ENCODE measurements around the gene WFIKKN2.
A peak's percentile ranks its signal among the peaks of the same experiment; 100 is the strongest.

The WFIKKN2 gene

DNA sequence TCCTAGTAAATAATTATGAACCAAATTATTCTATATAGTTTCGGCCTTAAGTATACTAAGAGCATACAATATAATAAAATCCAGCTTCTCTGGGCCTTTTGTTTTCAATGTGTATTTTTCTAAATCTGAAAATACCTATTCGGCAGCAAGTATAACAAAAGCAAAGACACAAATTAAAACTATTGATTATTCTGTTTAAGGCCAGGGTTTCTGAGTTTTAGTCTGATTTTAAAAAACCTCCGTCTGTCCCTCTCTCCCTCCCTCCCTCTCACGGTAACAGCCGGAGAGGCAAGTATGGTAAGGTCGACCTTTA, 29.3 kb downstream of the WFIKKN2 start:
- Histone ChIP-seq H3K27ac (peak overlapping the region; percentile 99 to 100), H3K4me3 (peak overlapping the region; percentile 96)
- TF ChIP-seq, protein P1, sequence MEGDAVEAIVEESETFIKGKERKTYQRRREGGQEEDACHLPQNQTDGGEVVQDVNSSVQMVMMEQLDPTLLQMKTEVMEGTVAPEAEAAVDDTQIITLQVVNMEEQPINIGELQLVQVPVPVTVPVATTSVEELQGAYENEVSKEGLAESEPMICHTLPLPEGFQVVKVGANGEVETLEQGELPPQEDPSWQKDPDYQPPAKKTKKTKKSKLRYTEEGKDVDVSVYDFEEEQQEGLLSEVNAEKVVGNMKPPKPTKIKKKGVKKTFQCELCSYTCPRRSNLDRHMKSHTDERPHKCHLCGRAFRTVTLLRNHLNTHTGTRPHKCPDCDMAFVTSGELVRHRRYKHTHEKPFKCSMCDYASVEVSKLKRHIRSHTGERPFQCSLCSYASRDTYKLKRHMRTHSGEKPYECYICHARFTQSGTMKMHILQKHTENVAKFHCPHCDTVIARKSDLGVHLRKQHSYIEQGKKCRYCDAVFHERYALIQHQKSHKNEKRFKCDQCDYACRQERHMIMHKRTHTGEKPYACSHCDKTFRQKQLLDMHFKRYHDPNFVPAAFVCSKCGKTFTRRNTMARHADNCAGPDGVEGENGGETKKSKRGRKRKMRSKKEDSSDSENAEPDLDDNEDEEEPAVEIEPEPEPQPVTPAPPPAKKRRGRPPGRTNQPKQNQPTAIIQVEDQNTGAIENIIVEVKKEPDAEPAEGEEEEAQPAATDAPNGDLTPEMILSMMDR (IDR thresholded peaks at IDR 0.05): no peak
- no peak for DNase-seq (ENCODE audit: low spot score)

DNA sequence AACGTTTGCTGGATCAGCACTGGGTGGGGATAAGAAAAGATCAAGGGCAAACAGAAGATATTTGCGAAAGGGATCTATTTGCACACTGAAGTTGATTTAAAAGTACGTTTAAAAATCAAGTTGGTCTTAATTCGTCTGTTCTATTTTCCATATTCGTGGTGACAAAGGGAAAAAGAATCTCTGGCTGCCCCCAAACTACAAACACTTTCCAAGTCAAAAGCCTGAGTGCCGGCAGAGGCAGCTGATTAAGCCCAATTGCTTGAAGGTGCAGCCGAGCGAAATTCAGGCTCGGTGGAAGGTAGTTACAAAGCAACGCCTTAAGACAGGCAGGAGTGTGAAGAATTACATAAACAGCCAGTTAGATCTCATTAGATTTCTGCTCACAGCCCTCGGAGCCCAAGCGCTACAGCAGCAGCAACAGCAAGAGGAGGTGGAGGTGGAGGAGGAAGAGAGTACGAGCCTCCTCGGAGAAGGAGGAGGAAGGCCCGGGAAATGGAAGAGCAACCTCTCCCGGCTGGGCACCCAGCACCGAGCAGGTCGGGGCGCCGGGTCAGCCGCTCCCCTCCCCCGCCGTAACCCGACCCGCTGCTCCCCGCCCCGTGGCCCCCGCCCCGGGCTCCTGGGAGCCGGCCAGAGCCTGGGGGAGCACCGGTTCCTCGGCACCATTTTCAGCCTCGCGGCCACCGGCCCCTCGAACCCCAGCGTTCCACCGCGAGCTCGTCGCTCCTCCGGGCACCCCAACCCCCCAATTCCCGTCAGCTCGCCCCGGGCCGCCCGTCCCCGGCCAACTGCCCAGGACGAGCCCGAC, 29.9 kb downstream of the WFIKKN2 start:
- TF ChIP-seq, protein P1 (IDR thresholded peaks at IDR 0.05): no peak
- peak overlapping the region; percentile 96 for H3K4me3 ChIP-seq
- DNase-seq (ENCODE audit: low spot score): no peak
- H3K27ac ChIP-seq: peak overlapping the region; percentile 99 to 100

DNA sequence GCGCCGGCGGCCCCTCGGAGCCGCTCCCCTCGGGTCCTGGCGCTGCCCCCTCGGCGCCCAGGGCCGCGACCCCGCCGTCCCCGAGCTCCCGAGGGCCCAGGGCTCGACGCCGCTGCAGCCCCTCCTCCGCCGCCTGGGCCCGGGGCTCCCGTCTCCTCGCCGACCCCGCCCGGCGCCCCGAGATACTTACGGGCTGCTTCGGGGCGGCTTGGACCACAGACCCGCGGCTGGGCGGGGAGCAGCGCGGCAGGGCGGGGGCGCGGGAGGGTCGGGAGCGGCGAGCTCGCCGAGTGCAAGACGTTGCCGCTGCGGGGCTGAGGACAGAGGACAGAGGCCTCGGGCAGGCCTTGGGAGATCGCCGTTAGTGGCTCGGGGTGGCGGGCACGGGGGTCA, 30.5 kb downstream of the WFIKKN2 start:
- DNase-seq (ENCODE audit: low spot score): no peak
- peak overlapping the region; percentile 96 for H3K4me3 ChIP-seq
- H3K27ac ChIP-seq: peak overlapping the region; percentile 99 to 100
- TF ChIP-seq, protein P1 (IDR thresholded peaks at IDR 0.05): no peak

DNA sequence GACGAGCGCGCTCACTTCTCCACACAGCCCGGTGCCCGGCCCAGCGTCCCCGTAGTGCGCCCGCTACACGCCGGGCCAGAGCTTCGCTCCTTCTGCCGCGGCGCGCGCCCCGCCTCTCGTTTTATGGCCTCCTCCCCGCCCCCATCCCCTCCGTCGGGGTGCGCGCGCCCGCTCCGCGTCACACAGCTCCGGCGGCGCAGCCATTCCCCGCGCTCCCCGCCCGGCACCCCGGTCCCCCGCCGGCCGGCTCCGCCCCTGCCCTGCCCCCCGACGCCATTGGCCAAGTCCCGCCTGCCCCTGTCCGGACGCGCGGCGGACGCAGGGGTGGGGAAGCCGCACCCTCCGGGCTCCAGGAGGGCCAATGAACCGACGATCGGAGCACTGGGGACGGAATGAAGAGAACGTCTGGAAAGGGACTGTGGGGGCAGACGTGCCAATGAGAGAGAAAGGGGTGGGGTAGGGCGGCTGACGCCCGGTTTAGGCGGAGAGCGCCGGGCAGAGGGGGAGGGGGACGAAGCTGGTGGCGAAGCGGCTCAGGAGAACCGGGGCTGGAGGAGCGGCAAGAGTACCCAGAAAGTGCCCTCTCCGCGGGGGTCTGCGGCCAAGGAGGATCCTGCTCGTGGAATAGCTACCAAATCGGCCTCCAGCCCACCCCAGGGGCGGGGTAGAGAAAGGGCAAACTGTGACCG, 31.0 kb downstream of the WFIKKN2 start, which contains the start of gene TOB1:
Gene TOB1, minus strand, starts transcription at position 94 of the 689 bp plus-strand sequence. CDS start 2,337 bp downstream, outside the sequence.
- TF ChIP-seq, protein P1 (IDR thresholded peaks at IDR 0.05): no peak
- Histone ChIP-seq H3K27ac (peak within 1 kb of the TSS; percentile 99 to 100), H3K4me3 (peak within 1 kb of the TSS; percentile 96)
- peak; percentile 100 for DNase-seq (ENCODE audit: low spot score)

DNA sequence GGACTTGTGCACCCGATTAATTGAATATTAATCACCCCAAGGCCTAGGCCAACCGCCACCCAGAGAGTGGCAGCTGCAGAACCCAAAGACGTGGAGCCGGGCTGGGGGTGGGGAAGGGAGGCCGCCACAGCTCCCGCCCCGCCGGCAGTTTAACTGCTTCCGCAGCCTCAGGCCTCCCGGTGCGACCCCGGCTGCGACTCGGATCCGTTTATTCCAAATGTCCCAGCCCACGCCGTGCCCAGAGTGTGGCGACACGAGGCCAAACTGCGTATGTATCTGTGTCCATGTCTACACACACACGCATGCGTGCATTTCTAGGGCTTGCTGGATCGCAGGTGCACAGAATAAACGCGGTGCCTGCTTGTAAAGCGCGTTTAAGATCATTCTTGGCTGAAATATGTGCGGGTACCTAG, 31.6 kb downstream of the WFIKKN2 start:
- DNase-seq (ENCODE audit: low spot score): peak; percentile 86
- TF ChIP-seq, protein P1 (IDR thresholded peaks at IDR 0.05): no peak
- Histone ChIP-seq H3K27ac (peak overlapping the region; percentile 99), H3K4me3 (peak overlapping the region; percentile 96)

DNA sequence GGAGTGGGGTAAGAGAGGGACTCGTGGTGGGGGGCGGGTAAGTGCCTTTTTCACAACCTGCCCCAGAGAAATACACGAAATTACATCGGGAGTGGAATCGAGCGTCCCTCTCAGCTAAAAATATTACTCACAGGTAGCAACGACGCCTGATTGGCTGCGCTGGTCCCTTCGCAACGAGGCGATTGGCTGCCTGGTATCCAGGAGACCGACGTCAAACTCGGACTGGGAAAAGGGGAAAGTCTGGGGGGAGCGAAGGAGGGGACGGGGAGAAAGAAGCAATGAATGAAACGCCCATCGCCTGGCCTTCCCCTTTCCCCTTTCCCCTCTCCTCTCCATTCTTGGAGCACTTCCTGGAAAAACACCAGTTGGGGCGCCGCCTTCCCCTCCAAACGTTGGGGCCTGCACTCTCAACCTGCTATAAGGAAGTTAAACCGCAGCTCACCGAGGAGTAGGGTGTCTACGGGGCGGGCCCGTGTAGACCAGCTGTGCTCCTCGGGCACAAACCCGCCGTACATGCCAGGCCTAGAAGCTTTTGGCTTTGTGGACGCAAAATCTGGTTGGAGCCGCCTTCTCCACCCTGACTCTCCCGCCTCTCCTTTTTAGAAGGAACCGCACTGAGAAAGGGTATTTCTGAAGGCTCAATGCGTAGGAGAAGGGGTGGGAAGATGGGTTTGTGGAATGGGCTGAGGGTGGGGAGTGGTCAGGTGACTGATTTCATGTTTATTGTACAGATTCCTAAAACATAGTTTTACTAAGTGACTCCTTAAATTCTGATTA, 32.2 kb downstream of the WFIKKN2 start:
- TF ChIP-seq, protein P1 (IDR thresholded peaks at IDR 0.05): no peak
- DNase-seq (ENCODE audit: low spot score): peak; percentile 99
- Histone ChIP-seq H3K4me3 (peak overlapping the region; percentile 96), H3K27ac (peak overlapping the region; percentile 99)

Data from coronary artery (tissue), 2 donors.